Mesenchymal stem cell (in vitro differentiated cells and primary cell): ENCODE measurements around the gene FUS.

ENCODE experiments used
- DNase-seq: peaks from one replicate; pipeline ENCODE4 v3.0.0-alpha.2; 2013
- H2AFZ ChIP-seq: one replicate; pipeline ENCODE4 v1.6.1; 2013; ENCODE audit warnings: low read depth, mild to moderate bottlenecking, control low read depth, inconsistent platforms, low read length, moderate library complexity
- H2AK5ac ChIP-seq: 2 replicates; pipeline ENCODE4 v1.6.1; 2013; ENCODE audit warnings: low read length, moderate library complexity, mild to moderate bottlenecking, inconsistent platforms; ENCODE audit not compliant: severe bottlenecking
- H2BK120ac ChIP-seq: one replicate; pipeline ENCODE4 v1.6.1; 2013; ENCODE audit warnings: low read depth, mild to moderate bottlenecking, inconsistent platforms, low read length, moderate library complexity
- H2BK12ac ChIP-seq, 2 experiments: one replicate each; pipeline ENCODE4 v1.6.1; 2013; ENCODE audit warnings: inconsistent platforms in 2 of 2, low read length in 2 of 2, mild to moderate bottlenecking in 2 of 2, moderate library complexity in 2 of 2, control low read depth in 1 of 2
- H2BK15ac ChIP-seq: one replicate; pipeline ENCODE4 v1.6.1; 2013; ENCODE audit warnings: mild to moderate bottlenecking, low read depth, inconsistent platforms; ENCODE audit not compliant: poor library complexity, severe bottlenecking
- H2BK5ac ChIP-seq: 2 replicates; pipeline ENCODE4 v1.6.1; 2013; ENCODE audit warnings: low read depth, mild to moderate bottlenecking, low read length, control low read depth, inconsistent platforms; ENCODE audit not compliant: poor library complexity, severe bottlenecking
- H3K14ac ChIP-seq, 2 experiments: one replicate each; pipeline ENCODE4 v1.6.1; 2013; ENCODE audit warnings: inconsistent platforms in 2 of 2, low read length in 2 of 2, control low read depth in 1 of 2, mild to moderate bottlenecking in 1 of 2, moderate library complexity in 1 of 2
- H3K18ac ChIP-seq, 2 experiments: one replicate each; pipeline ENCODE4 v1.6.1; 2013; ENCODE audit warnings: inconsistent platforms in 2 of 2, low read length in 2 of 2, control low read depth in 1 of 2, low read depth in 1 of 2, mild to moderate bottlenecking in 1 of 2
- H3K23ac ChIP-seq, 2 experiments: one replicate each; pipeline ENCODE4 v1.6.1; 2013; ENCODE audit warnings: inconsistent platforms in 2 of 2, low read length in 2 of 2, mild to moderate bottlenecking in 2 of 2, moderate library complexity in 2 of 2, control low read depth in 1 of 2
- H3K27ac ChIP-seq: 2 replicates; pipeline ENCODE4 v1.5.1; 2013; ENCODE audit warnings: mild to moderate bottlenecking, moderate library complexity, low read length, control low read depth, inconsistent platforms; ENCODE audit not compliant: poor library complexity, severe bottlenecking
- H3K27me3 ChIP-seq, 2 experiments: 2 replicates each; pipeline versions ENCODE4 v1.6.1 to v1.7.0; 2013; ENCODE audit warnings: low read length in 2 of 2, mild to moderate bottlenecking in 2 of 2, moderate library complexity in 2 of 2, control low read depth in 1 of 2, inconsistent platforms in 1 of 2; ENCODE audit not compliant: control insufficient read depth in 1 of 2, insufficient read depth in 1 of 2
- H3K36me3 ChIP-seq, 2 experiments: 2 replicates each; pipeline versions ENCODE4 v1.6.1 to v1.7.0; 2013; ENCODE audit warnings: low read length in 2 of 2, control low read depth in 1 of 2, inconsistent platforms in 1 of 2, low read depth in 1 of 2, mild to moderate bottlenecking in 1 of 2; ENCODE audit not compliant: insufficient read depth in 2 of 2, control insufficient read depth in 1 of 2
- H3K4ac ChIP-seq, 2 experiments: one replicate each; pipeline ENCODE4 v1.6.1; 2013; ENCODE audit warnings: inconsistent platforms in 2 of 2, low read length in 2 of 2, mild to moderate bottlenecking in 2 of 2, moderate library complexity in 2 of 2, control low read depth in 1 of 2, low read depth in 1 of 2
- H3K4me1 ChIP-seq: 2 replicates; pipeline ENCODE4 v1.6.1; 2013; ENCODE audit warnings: low read depth, low read length, control low read depth; ENCODE audit not compliant: control insufficient read depth, insufficient read depth
- H3K4me2 ChIP-seq: 2 replicates; pipeline ENCODE4 v1.6.1; 2013; ENCODE audit warnings: low read length, mild to moderate bottlenecking, inconsistent platforms; ENCODE audit not compliant: poor library complexity, severe bottlenecking
- H3K4me3 ChIP-seq, 2 experiments: 2 replicates each; pipeline versions ENCODE4 v1.5.1 to v1.7.0; 2013; ENCODE audit warnings: low read length in 2 of 2, mild to moderate bottlenecking in 2 of 2, control low read depth in 1 of 2, low read depth in 1 of 2; ENCODE audit not compliant: insufficient read depth in 1 of 2
- H3K79me1 ChIP-seq: replicated peaks from 2 replicates; pipeline ENCODE4 v1.6.1; 2013; ENCODE audit warnings: mild to moderate bottlenecking, control low read depth, low read length, inconsistent platforms; ENCODE audit not compliant: poor library complexity, severe bottlenecking
- H3K9ac ChIP-seq: 2 replicates; pipeline ENCODE4 v1.7.0; 2013; ENCODE audit warnings: mild to moderate bottlenecking, low read length, moderate library complexity
- H3K9me3 ChIP-seq: 2 replicates; pipeline ENCODE4 v1.7.0; 2013; ENCODE audit warnings: mild to moderate bottlenecking, low read length; ENCODE audit not compliant: control insufficient read depth
- H4K8ac ChIP-seq: one replicate; pipeline ENCODE4 v1.6.1; 2013; ENCODE audit warnings: inconsistent platforms, mild to moderate bottlenecking, low read length, moderate library complexity
- H4K91ac ChIP-seq: one replicate; pipeline ENCODE4 v1.6.1; 2013; ENCODE audit warnings: mild to moderate bottlenecking, low read length, inconsistent platforms
- WGBS: methylation state at CpG from one replicate; pipeline ENCODE4 v1.1.7; 2013; ENCODE audit warnings: mixed read lengths; 5-methylcytosine and 5-hydroxymethylcytosine counted together

The FUS gene

GRCh38 chr16:31214708-31215286 lies 34.9 kb downstream of the FUS start:
- H3K4me2 ChIP-seq = peak overlapping the region; percentile 95
- 3% methylated on average over 58 of the region's 58 CpGs for WGBS

DNA sequence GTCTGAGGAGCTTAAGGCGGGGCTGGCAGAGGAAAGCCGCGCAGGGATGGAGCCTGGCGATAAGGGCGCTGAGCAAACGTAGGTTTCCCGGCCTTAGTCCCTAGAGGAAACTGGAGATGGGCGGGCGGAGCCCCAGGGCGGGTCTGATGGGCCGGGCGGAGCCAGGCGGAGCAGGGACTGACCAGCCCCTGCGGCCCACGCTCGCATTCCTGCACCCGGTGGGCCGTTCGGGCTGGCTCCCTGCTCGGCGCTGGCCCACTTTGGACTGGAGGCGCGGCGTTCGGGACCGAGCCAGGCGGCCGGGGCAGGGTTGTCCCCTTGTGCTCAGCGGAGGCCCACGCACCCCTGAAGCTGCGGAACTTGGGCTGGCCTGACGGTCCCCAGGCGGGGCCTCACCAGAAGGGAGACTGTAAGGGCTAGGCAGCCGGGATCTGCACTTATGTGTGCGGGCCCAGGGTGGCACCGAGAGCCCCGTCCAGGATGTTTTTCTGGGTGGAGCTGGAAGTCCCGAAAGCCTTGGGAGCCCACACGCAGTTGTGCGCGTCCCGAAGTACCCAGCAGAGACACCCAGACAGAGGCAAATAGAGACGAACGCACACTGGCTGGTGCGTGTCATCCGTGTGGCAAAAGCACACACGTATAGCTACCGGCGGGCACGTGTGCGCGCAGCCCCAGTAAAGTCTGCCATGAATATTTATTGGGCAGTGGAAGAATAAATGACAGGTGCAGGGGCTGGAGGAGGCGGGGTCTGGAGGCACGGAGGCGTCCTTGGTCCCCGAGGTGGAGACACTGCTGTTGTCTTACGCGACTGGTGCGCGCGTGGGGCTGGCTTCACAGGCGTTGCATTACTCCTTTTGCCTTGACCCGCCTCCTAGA lies 35.6 kb downstream of the FUS start:
- Histone ChIP-seq H3K14ac (peak overlapping the region in 1 of 2 experiments; percentile 15), H3K4me2 (peak overlapping the region; percentile 95), H3K4ac (no peak overlapping the region), H4K91ac (no peak overlapping the region), H2BK15ac (no peak overlapping the region), H2AK5ac (no peak overlapping the region), H3K9ac (peak overlapping the region; percentile 22), H3K4me1 (peaks cover 22% of the 10 kb centered on the region), H2AFZ (peak overlapping the region; percentile 49), H3K27me3 (peaks cover 59 to 63% of the 10 kb centered on the region in 2 experiments), H3K9me3 (no peaks in the 10 kb centered on the region), H3K4me3 (peak overlapping the region; percentile 33 to 60), H4K8ac (no peak overlapping the region), H3K23ac (peak overlapping the region in 1 of 2 experiments; percentile 97), H2BK12ac (no peak overlapping the region), H2BK120ac (no peak overlapping the region), H3K18ac (no peak overlapping the region), H2BK5ac (no peak overlapping the region), H3K36me3 (no peaks in the 10 kb centered on the region), H3K27ac (no peak overlapping the region), H3K79me1 (no peaks in the 10 kb centered on the region)
- DNase-seq = peak; percentile 54
- under 1% methylated on average over 61 of the region's 63 CpGs for WGBS

More at GRCh38 chr16:31214708-31215286, 34.9 kb downstream of the FUS start:
- no peak overlapping the region for H2AK5ac ChIP-seq
- peaks cover 66 to 69% of the 10 kb centered on the region in 2 experiments for H3K27me3 ChIP-seq
- H3K36me3 ChIP-seq = no peaks in the 10 kb centered on the region
- H4K91ac ChIP-seq = no peak overlapping the region
- no peak overlapping the region for H4K8ac ChIP-seq
- H3K4me1 ChIP-seq = peaks cover 22% of the 10 kb centered on the region
- no peak for DNase-seq
- H2BK12ac ChIP-seq = no peak overlapping the region
- no peaks in the 10 kb centered on the region for H3K9me3 ChIP-seq
- H2AFZ ChIP-seq = peak overlapping the region; percentile 65
- peak overlapping the region; percentile 33 to 60 for H3K4me3 ChIP-seq
- no peak overlapping the region for H3K27ac ChIP-seq
- no peak overlapping the region for H2BK15ac ChIP-seq
- H2BK5ac ChIP-seq = no peak overlapping the region
- no peak overlapping the region for H2BK120ac ChIP-seq
- H3K18ac ChIP-seq = peak overlapping the region in 1 of 2 experiments; percentile 46
- H3K23ac ChIP-seq = peak overlapping the region in 1 of 2 experiments; percentile 74
- H3K9ac ChIP-seq = no peak overlapping the region
- peak overlapping the region in 1 of 2 experiments; percentile 2 for H3K14ac ChIP-seq
- H3K79me1 ChIP-seq = no peaks in the 10 kb centered on the region
- no peak overlapping the region for H3K4ac ChIP-seq

DNA sequence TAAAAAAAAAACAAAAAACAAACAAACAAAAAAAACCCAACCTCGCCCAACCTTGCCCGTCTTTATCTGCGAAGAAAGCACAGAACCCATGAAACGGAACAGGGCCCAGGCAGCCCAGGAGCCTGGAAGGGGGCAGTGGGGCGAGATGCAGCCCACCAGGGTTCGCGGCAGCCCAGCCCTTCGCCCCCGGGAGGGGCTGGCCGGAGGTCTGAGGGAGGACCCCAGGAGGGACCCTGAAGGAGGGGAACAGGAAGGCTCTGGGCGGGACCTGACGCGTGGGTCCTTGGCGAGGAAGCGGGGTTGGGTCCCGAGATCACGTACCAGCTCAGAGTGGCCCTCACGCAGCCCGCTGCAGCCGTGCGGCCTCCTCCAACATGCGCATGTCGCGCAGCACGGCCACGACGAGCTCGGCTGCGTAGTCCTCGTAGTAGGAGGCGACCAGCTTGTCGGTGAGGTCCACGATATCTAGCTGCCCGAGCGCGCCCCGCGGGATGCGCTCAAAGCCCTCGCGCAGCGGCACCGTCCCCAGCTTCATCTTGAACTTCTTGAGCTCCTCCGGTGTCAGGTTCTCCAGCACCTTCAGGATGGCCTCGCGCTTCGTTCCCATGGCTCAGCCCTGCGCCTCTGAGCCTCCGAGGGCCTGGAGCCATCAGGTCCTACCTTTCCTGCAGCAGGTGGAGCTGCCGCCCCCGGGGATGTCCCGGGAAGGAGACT lies 36.6 kb downstream of the FUS start, which contains the start of gene PYDC1:
TSS of gene PYDC1 (minus strand) at position 714 of the 714 bp plus-strand sequence. CDS start at position 607, 107 bp downstream.
- Histone ChIP-seq H4K91ac (no peak within 1 kb of the TSS), H3K4me3 (no peak within 1 kb of the TSS), H2BK12ac (no peak within 1 kb of the TSS), H3K79me1 (no peaks in the 10 kb centered on the region), H3K27ac (no peak within 1 kb of the TSS), H2BK5ac (no peak within 1 kb of the TSS), H3K9me3 (no peaks in the 10 kb centered on the region), H3K4me2 (no peak within 1 kb of the TSS), H3K9ac (no peak within 1 kb of the TSS), H2BK120ac (no peak within 1 kb of the TSS), H2AFZ (no peak within 1 kb of the TSS), H3K4ac (no peak within 1 kb of the TSS), H2BK15ac (no peak within 1 kb of the TSS), H3K27me3 (peaks cover 68 to 72% of the 10 kb centered on the region in 2 experiments), H3K23ac (peak within 1 kb of the TSS in 1 of 2 experiments; percentile 91), H2AK5ac (no peak within 1 kb of the TSS), H3K4me1 (peaks cover 22% of the 10 kb centered on the region), H3K14ac (no peak within 1 kb of the TSS), H4K8ac (no peak within 1 kb of the TSS), H3K36me3 (no peaks in the 10 kb centered on the region), H3K18ac (no peak within 1 kb of the TSS)
- 12% methylated on average over 52 of the region's 52 CpGs for WGBS
- no peak for DNase-seq
